Stimulated activated CD4-positive, alpha-beta T cell treated with anti-CD3 and anti-CD28 coated beads, TNF-alpha, amount 100 ng/mL, for 4 hours (primary cell): ENCODE data around the gene ASIC1.

ENCODE experiments used
- DNase-seq, 3 experiments: peaks; one replicate each; pipeline ENCODE4 v3.0.0-alpha.2; 2020; ENCODE audit warnings: low read depth in 3 of 3

Gene ASIC1

GRCh38 chr12:50040657-50041056, 16.7 kb upstream of the ASIC1 start:
- no peak for DNase-seq

- no peak for DNase-seq
These were observed 16.1 kb upstream of the ASIC1 start for GRCh38 chr12:50041062-50041860.

GRCh38 chr12:50041962-50042361, 15.4 kb upstream of the ASIC1 start:
- no peak for DNase-seq

GRCh38 chr12:50042693-50043092, 14.7 kb upstream of the ASIC1 start:
- no peak for DNase-seq

GRCh38 chr12:50043308-50043707, 14.1 kb upstream of the ASIC1 start:
- no peak for DNase-seq

GRCh38 chr12:50043854-50044253, 13.5 kb upstream of the ASIC1 start:
- DNase-seq, result no peak

- DNase-seq, result no peak
These were observed 9.6 kb upstream of the ASIC1 start for GRCh38 chr12:50047693-50048250.

- no peak for DNase-seq
These were observed 7.9 kb upstream of the ASIC1 start for GRCh38 chr12:50049254-50050118.

- no peak for DNase-seq
These were observed 7.3 kb upstream of the ASIC1 start for GRCh38 chr12:50050119-50050385.

- DNase-seq, result no peak
These were observed 6.8 kb upstream of the ASIC1 start for GRCh38 chr12:50050410-50051098.

- DNase-seq, result no peak
These were observed 6.1 kb upstream of the ASIC1 start for GRCh38 chr12:50051101-50051806.

- DNase-seq, result no peak
These were observed 4.9 kb upstream of the ASIC1 start for GRCh38 chr12:50052544-50052943.

- no peak for DNase-seq
These were observed 4.4 kb upstream of the ASIC1 start for GRCh38 chr12:50052964-50053363.

- no peak for DNase-seq
These were observed 3.8 kb upstream of the ASIC1 start for GRCh38 chr12:50053583-50053982.

GRCh38 chr12:50055831-50056638, 1.4 kb upstream of the ASIC1 start:
- DNase-seq, result peak; percentile 35 to 51 (median 47)

GRCh38 chr12:50056639-50056976, 788 bp upstream of the ASIC1 start:
- DNase-seq, result no peak

GRCh38 chr12:50057896-50058670, 687 bp downstream of the ASIC1 start:
- DNase-seq, result no peak

- no peak for DNase-seq
These were observed 1.4 kb downstream of the ASIC1 start for GRCh38 chr12:50058743-50059312.

GRCh38 chr12:50059440-50060119, 2.2 kb downstream of the ASIC1 start:
- peak in 2 of 3 experiments; percentile 13 to 36 for DNase-seq
